H1 (cell line): ENCODE measurements around the gene ZFP91. TPM values are rescaled to one million over a fixed set of nuclear protein-coding genes. Genes with fewer than 3 reads are reported as not detected.

Source experiments
- BACH1 ChIP-seq: IDR thresholded peaks from 2 replicates; pipeline ENCODE4 v1.6.1; 2012; ENCODE audit warnings: low read length, improper control_type of control experiment
- CBX5 ChIP-seq: fragments of 300-800, 300-1000 bp; sonication (generic); IDR thresholded peaks from 2 replicates; pipeline ENCODE4 v1.7.1; 2016; ENCODE audit warnings: antibody characterized with exemption, low read length, low read depth
- CHD1 ChIP-seq: IDR thresholded peaks from 2 replicates; pipeline ENCODE4 v1.6.1; 2012; ENCODE audit warnings: low read depth, low read length, improper control_type of control experiment
- POLR2A ChIP-seq, 2 experiments: IDR thresholded peaks; 1 replicate in 1 of 2; 2 replicates in 1 of 2; pipeline ENCODE4 v1.6.1; 2011; ENCODE audit warnings: low read depth in 2 of 2, low read length in 2 of 2, mild to moderate bottlenecking in 2 of 2; ENCODE audit errors: control extremely low read depth in 1 of 2
- TBP ChIP-seq: IDR thresholded peaks from 2 replicates; pipeline ENCODE4 v1.6.1; 2011; ENCODE audit warnings: low read depth, low read length, improper control_type of control experiment
- polyA plus RNA-seq, 7 experiments: library from polyadenylated mRNA; depleted of rRNA in 3 of 7; stranded (reverse) in 5 of 7; unstranded in 2 of 7; fragments of >200 nt in 5 of 7; fragments of 200-250 nt in 2 of 7; gene quantifications; 1 replicate in 5 of 7; 2 replicates in 1 of 7; 4 replicates in 1 of 7; pipeline versions ENCODE4 v1.2.1 to v1.2.3, GENCODE V29; 2011 to 2013; ENCODE audit warnings: missing spikeins in 2 of 7, mixed read lengths in 2 of 7
- total RNA-seq: library from RNA; stranded (reverse); fragmentation: NEBNext Ultra II Directional; extraction: Animal tissue kit (Norgen Biotek cat#: 25700); gene quantifications from 2 replicates; pipeline ENCODE4 v1.2.1, GENCODE V29; 2021

The ZFP91 gene
- total and polyA plus RNA-seq, 2 of the 8 experiments (the other 6 are each of a cell fraction or from before 2014, with no cell fraction given): 10.7 to 29.0 TPM

DNA sequence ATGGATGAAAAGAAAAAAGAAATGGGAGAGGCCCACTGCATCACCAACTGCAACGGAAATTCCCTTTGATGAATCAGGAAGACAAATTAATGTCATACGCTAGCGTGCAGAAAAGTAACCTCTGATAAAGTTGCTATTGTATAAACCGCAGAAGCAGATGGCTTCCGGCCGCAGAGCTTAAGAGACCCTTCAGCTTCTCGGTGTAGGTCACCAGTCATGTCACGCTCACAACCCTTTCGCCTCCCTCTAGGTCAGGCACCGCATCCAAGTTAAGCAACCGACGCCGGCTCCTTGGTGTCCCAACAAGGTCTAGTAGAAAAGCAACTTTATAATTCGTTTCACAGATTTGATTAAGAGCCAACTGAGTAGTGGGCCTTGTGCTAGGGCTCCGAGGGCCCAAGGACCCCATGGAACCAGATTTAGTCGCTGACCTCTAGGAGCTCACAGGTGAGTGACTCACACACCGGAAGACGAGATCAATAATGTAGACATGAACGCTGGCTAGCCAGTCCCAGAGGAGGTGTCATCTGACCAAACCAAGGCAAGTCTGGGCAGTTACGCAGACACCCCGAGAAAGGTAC is 1.2 kb upstream of the ZFP91 start (continued):
- TF ChIP-seq BACH1 (no peak), TBP (peak; percentile 41; the same call in 1 of the 2 replicates), POLR2A (IDR thresholded peaks at IDR 0.05; ENCODE audit: control extremely low read depth in 1 of 2, low read depth in 2 of 2, low read length in 2 of 2) (peak; percentile 30 to 59), CBX5 (no peak), CHD1 (no peak)
